ENCODE results near the gene CSF3R.

CSF3R gene

DNA sequence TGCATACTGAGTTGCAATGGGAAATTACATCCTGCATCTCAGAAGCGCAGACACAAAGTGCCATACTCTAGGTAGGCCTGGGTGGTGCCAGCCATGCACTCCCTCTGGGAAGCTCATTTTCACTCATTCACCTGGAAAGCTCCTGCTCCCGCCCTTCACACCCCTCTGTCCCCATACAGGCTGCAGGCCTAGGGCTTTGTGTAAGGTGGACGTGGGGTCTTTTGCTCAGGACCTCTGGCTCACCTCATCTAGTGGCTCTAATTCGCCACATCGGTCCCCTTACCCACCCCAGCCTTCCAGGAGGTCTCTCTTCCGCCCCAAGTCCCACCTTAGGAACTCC lies 19.3 kb downstream of the CSF3R start:
- no peak for TF ChIP-seq TAF1 (IDR thresholded peaks at IDR 0.05; ENCODE audit: borderline replicate concordance, insufficient read depth, low read length)
- no peak for TF ChIP-seq SIN3A (IDR thresholded peaks at IDR 0.05; ENCODE audit: borderline replicate concordance, insufficient read depth, low read length)
- TF ChIP-seq, protein P1, sequence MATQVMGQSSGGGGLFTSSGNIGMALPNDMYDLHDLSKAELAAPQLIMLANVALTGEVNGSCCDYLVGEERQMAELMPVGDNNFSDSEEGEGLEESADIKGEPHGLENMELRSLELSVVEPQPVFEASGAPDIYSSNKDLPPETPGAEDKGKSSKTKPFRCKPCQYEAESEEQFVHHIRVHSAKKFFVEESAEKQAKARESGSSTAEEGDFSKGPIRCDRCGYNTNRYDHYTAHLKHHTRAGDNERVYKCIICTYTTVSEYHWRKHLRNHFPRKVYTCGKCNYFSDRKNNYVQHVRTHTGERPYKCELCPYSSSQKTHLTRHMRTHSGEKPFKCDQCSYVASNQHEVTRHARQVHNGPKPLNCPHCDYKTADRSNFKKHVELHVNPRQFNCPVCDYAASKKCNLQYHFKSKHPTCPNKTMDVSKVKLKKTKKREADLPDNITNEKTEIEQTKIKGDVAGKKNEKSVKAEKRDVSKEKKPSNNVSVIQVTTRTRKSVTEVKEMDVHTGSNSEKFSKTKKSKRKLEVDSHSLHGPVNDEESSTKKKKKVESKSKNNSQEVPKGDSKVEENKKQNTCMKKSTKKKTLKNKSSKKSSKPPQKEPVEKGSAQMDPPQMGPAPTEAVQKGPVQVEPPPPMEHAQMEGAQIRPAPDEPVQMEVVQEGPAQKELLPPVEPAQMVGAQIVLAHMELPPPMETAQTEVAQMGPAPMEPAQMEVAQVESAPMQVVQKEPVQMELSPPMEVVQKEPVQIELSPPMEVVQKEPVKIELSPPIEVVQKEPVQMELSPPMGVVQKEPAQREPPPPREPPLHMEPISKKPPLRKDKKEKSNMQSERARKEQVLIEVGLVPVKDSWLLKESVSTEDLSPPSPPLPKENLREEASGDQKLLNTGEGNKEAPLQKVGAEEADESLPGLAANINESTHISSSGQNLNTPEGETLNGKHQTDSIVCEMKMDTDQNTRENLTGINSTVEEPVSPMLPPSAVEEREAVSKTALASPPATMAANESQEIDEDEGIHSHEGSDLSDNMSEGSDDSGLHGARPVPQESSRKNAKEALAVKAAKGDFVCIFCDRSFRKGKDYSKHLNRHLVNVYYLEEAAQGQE (IDR thresholded peaks at IDR 0.05; ENCODE audit: insufficient read depth in 1 of 2, low read depth in 2 of 2, low read length in 2 of 2) = no peak
- no peak for TF ChIP-seq POLR2AphosphoS5 (IDR thresholded peaks at IDR 0.05; ENCODE audit: low read depth, low read length)
- TF ChIP-seq FOXP2 (optimal IDR thresholded peaks at IDR 0.05; ENCODE audit: borderline replicate concordance, extremely low read depth, extremely low read length, insufficient read depth) = no peak

GRCh38 chr1:36458910-36459309 lies 23.8 kb downstream of the CSF3R start:
- TF ChIP-seq, protein P1 (IDR thresholded peaks at IDR 0.05; ENCODE audit: insufficient read depth in 1 of 2, low read depth in 2 of 2, low read length in 2 of 2) = no peak
- no peak for TF ChIP-seq SIN3A (IDR thresholded peaks at IDR 0.05; ENCODE audit: borderline replicate concordance, insufficient read depth, low read length)
- TF ChIP-seq FOXP2 (optimal IDR thresholded peaks at IDR 0.05; ENCODE audit: borderline replicate concordance, extremely low read depth, extremely low read length, insufficient read depth) = no peak
- no peak for TF ChIP-seq TAF1 (IDR thresholded peaks at IDR 0.05; ENCODE audit: borderline replicate concordance, insufficient read depth, low read length)

- no peak for TF ChIP-seq POLR2AphosphoS5 (IDR thresholded peaks at IDR 0.05; ENCODE audit: low read depth, low read length)
- no peak for TF ChIP-seq FOXP2 (optimal IDR thresholded peaks at IDR 0.05; ENCODE audit: borderline replicate concordance, extremely low read depth, extremely low read length, insufficient read depth)
- TF ChIP-seq, protein P1 (IDR thresholded peaks at IDR 0.05; ENCODE audit: insufficient read depth in 1 of 2, low read depth in 2 of 2, low read length in 2 of 2) = no peak
- no peak for TF ChIP-seq SIN3A (IDR thresholded peaks at IDR 0.05; ENCODE audit: borderline replicate concordance, insufficient read depth, low read length)
- no peak for TF ChIP-seq TAF1 (IDR thresholded peaks at IDR 0.05; ENCODE audit: borderline replicate concordance, insufficient read depth, low read length)
Observed at GRCh38 chr1:36457691-36458090, 25.0 kb downstream of the CSF3R start.

GRCh38 chr1:36456391-36456928 lies 26.3 kb downstream of the CSF3R start:
- no peak for TF ChIP-seq FOXP2 (optimal IDR thresholded peaks at IDR 0.05; ENCODE audit: borderline replicate concordance, extremely low read depth, extremely low read length, insufficient read depth)
- no peak for TF ChIP-seq SIN3A (IDR thresholded peaks at IDR 0.05; ENCODE audit: borderline replicate concordance, insufficient read depth, low read length)
- TF ChIP-seq, protein P1 (IDR thresholded peaks at IDR 0.05; ENCODE audit: insufficient read depth in 1 of 2, low read depth in 2 of 2, low read length in 2 of 2) = no peak
- TF ChIP-seq POLR2AphosphoS5 (IDR thresholded peaks at IDR 0.05; ENCODE audit: low read depth, low read length) = no peak
- TF ChIP-seq TAF1 (IDR thresholded peaks at IDR 0.05; ENCODE audit: borderline replicate concordance, insufficient read depth, low read length) = no peak

GRCh38 chr1:36455386-36455785 lies 27.3 kb downstream of the CSF3R start:
- TF ChIP-seq, protein P1 (IDR thresholded peaks at IDR 0.05; ENCODE audit: insufficient read depth in 1 of 2, low read depth in 2 of 2, low read length in 2 of 2) = no peak
- TF ChIP-seq SIN3A (IDR thresholded peaks at IDR 0.05; ENCODE audit: borderline replicate concordance, insufficient read depth, low read length) = no peak
- TF ChIP-seq TAF1 (IDR thresholded peaks at IDR 0.05; ENCODE audit: borderline replicate concordance, insufficient read depth, low read length) = no peak
- TF ChIP-seq FOXP2 (optimal IDR thresholded peaks at IDR 0.05; ENCODE audit: borderline replicate concordance, extremely low read depth, extremely low read length, insufficient read depth) = no peak
- no peak for TF ChIP-seq POLR2AphosphoS5 (IDR thresholded peaks at IDR 0.05; ENCODE audit: low read depth, low read length)
